Measurements from ENCODE around the gene UBA1.
A peak's percentile ranks its signal among the peaks of the same experiment; 100 is the strongest.

The UBA1 gene

GRCh38 chrX:47204970-47205369, 11.3 kb downstream of the UBA1 start:
- H3K27ac Mint-ChIP-seq: no peak overlapping the region
- H3K27me3 Mint-ChIP-seq: no peaks in the 10 kb centered on the region
- no peak overlapping the region for H3K4me3 Mint-ChIP-seq
- peaks cover 0 to 6% of the 10 kb centered on the region in 2 donors for H3K4me1 Mint-ChIP-seq
- DNase-seq (no peak), ATAC-seq (replicated peaks) (no peak)
- H3K9me3 Mint-ChIP-seq: no peaks in the 10 kb centered on the region
- peaks cover 25 to 80% of the 10 kb centered on the region in 2 donors for H3K36me3 Mint-ChIP-seq

GRCh38 chrX:47206316-47206715, 12.7 kb downstream of the UBA1 start:
- H3K36me3 Mint-ChIP-seq: peaks cover 21 to 78% of the 10 kb centered on the region in 2 donors
- H3K9me3 Mint-ChIP-seq: no peaks in the 10 kb centered on the region
- no peak for DNase-seq
- ATAC-seq (replicated peaks): no peak
- H3K27me3 Mint-ChIP-seq: no peaks in the 10 kb centered on the region
- H3K27ac Mint-ChIP-seq: no peak overlapping the region
- no peak overlapping the region for H3K4me3 Mint-ChIP-seq
- peaks cover 0 to 7% of the 10 kb centered on the region in 2 donors for H3K4me1 Mint-ChIP-seq

- DNase-seq (no peak), ATAC-seq (replicated peaks) (no peak)
- H3K9me3 Mint-ChIP-seq: no peaks in the 10 kb centered on the region
- no peak overlapping the region for H3K4me3 Mint-ChIP-seq
- H3K27ac Mint-ChIP-seq: no peak overlapping the region
- no peaks in the 10 kb centered on the region for H3K27me3 Mint-ChIP-seq
- peaks cover 0 to 8% of the 10 kb centered on the region in 2 donors for H3K4me1 Mint-ChIP-seq
- H3K36me3 Mint-ChIP-seq: peaks cover 23 to 78% of the 10 kb centered on the region in 2 donors
Observed at GRCh38 chrX:47208108-47208507, 14.5 kb downstream of the UBA1 start.

GRCh38 chrX:47209508-47210238, 16.0 kb downstream of the UBA1 start:
- H3K27ac Mint-ChIP-seq: no peak overlapping the region
- no peak overlapping the region for H3K4me3 Mint-ChIP-seq
- H3K36me3 Mint-ChIP-seq: peaks cover 26 to 75% of the 10 kb centered on the region in 2 donors
- no peaks in the 10 kb centered on the region for H3K27me3 Mint-ChIP-seq
- DNase-seq: no peak
- ATAC-seq (replicated peaks): no peak
- peaks cover 0 to 8% of the 10 kb centered on the region in 2 donors for H3K4me1 Mint-ChIP-seq
- H3K9me3 Mint-ChIP-seq: no peaks in the 10 kb centered on the region

- no peak overlapping the region for H3K27ac Mint-ChIP-seq
- H3K4me3 Mint-ChIP-seq: no peak overlapping the region
Observed at GRCh38 chrX:47210661-47211425, 17.2 kb downstream of the UBA1 start.

GRCh38 chrX:47212381-47213293, 19.0 kb downstream of the UBA1 start:
- Mint-ChIP-seq H3K9me3 (no peaks in the 10 kb centered on the region), H3K4me3 (no peak overlapping the region), H3K36me3 (peaks cover 34 to 68% of the 10 kb centered on the region in 2 donors), H3K27ac (no peak overlapping the region), H3K27me3 (no peaks in the 10 kb centered on the region), H3K4me1 (peaks cover 15 to 22% of the 10 kb centered on the region in 2 donors)
- no peak for ATAC-seq (replicated peaks)
- no peak for DNase-seq

More at GRCh38 chrX:47210661-47211425, 17.2 kb downstream of the UBA1 start:
- ATAC-seq (replicated peaks) (no peak), DNase-seq (no peak)
- Mint-ChIP-seq H3K4me1 (peaks cover 0 to 5% of the 10 kb centered on the region in 2 donors), H3K9me3 (no peaks in the 10 kb centered on the region), H3K27me3 (no peaks in the 10 kb centered on the region), H3K36me3 (peaks cover 22 to 72% of the 10 kb centered on the region in 2 donors)

- Mint-ChIP-seq H3K27ac (no peak overlapping the region), H3K4me1 (peaks cover 22 to 27% of the 10 kb centered on the region in 2 donors), H3K36me3 (peaks cover 36 to 71% of the 10 kb centered on the region in 2 donors)
Observed at GRCh38 chrX:47214435-47215077, 20.9 kb downstream of the UBA1 start.

GRCh38 chrX:47215291-47215900, 21.8 kb downstream of the UBA1 start:
- Mint-ChIP-seq H3K4me1 (peaks cover 31 to 33% of the 10 kb centered on the region in 2 donors), H3K27me3 (no peaks in the 10 kb centered on the region), H3K27ac (no peak overlapping the region), H3K9me3 (no peaks in the 10 kb centered on the region), H3K36me3 (peaks cover 36 to 70% of the 10 kb centered on the region in 2 donors), H3K4me3 (no peak overlapping the region)
- no peak for DNase-seq
- no peak for ATAC-seq (replicated peaks)

More at GRCh38 chrX:47214435-47215077, 20.9 kb downstream of the UBA1 start:
- DNase-seq: no peak
- no peaks in the 10 kb centered on the region for H3K9me3 Mint-ChIP-seq
- H3K4me3 Mint-ChIP-seq: no peak overlapping the region
- H3K27me3 Mint-ChIP-seq: no peaks in the 10 kb centered on the region
- no peak for ATAC-seq (replicated peaks)

- H3K27me3 Mint-ChIP-seq: no peaks in the 10 kb centered on the region
- DNase-seq (no peak), ATAC-seq (replicated peaks) (no peak)
- peak overlapping the region; percentile 90 to 98 for H3K4me3 Mint-ChIP-seq
- peaks cover 33 to 65% of the 10 kb centered on the region in 2 donors for H3K36me3 Mint-ChIP-seq
- peak overlapping the region; percentile 99 for H3K27ac Mint-ChIP-seq
- H3K4me1 Mint-ChIP-seq: peaks cover 38 to 41% of the 10 kb centered on the region in 2 donors
- H3K9me3 Mint-ChIP-seq: no peaks in the 10 kb centered on the region
Observed at GRCh38 chrX:47216393-47216925, 22.8 kb downstream of the UBA1 start.

- H3K9me3 Mint-ChIP-seq: no peaks in the 10 kb centered on the region
- ATAC-seq (replicated peaks): no peak
- no peaks in the 10 kb centered on the region for H3K27me3 Mint-ChIP-seq
- peak overlapping the region; percentile 99 for H3K27ac Mint-ChIP-seq
- H3K4me1 Mint-ChIP-seq: peaks cover 39 to 41% of the 10 kb centered on the region in 2 donors
- DNase-seq: no peak
- peaks cover 30 to 61% of the 10 kb centered on the region in 2 donors for H3K36me3 Mint-ChIP-seq
- peak overlapping the region; percentile 90 to 98 for H3K4me3 Mint-ChIP-seq
Observed at GRCh38 chrX:47217121-47217851, 23.7 kb downstream of the UBA1 start.

GRCh38 chrX:47217852-47218279, 24.2 kb downstream of the UBA1 start:
- Mint-ChIP-seq H3K36me3 (peaks cover 27 to 58% of the 10 kb centered on the region in 2 donors), H3K9me3 (no peaks in the 10 kb centered on the region), H3K27ac (peak overlapping the region; percentile 99), H3K4me1 (peaks cover 40 to 41% of the 10 kb centered on the region in 2 donors), H3K4me3 (peak overlapping the region; percentile 90 to 98), H3K27me3 (no peaks in the 10 kb centered on the region)
- ATAC-seq (replicated peaks) (peak; percentile 87 to 88), DNase-seq (peak; percentile 99)

- Mint-ChIP-seq H3K27me3 (no peaks in the 10 kb centered on the region), H3K9me3 (no peaks in the 10 kb centered on the region)
Observed at GRCh38 chrX:47218280-47218919, 24.8 kb downstream of the UBA1 start, which contains the start of gene CDK16. Gene CDK16 (plus strand): TSS chrX:47218681. CDS start chrX:47223558, 4,877 bp downstream.

More at GRCh38 chrX:47218280-47218919, 24.8 kb downstream of the UBA1 start, which contains the start of gene CDK16:
- H3K36me3 Mint-ChIP-seq: peaks cover 26 to 57% of the 10 kb centered on the region in 2 donors
- peaks cover 40 to 41% of the 10 kb centered on the region in 2 donors for H3K4me1 Mint-ChIP-seq
- DNase-seq: peak; percentile 87
- ATAC-seq (replicated peaks): peak; percentile 56 to 64
- peak within 1 kb of the TSS; percentile 99 for H3K27ac Mint-ChIP-seq
- peak within 1 kb of the TSS; percentile 90 to 98 for H3K4me3 Mint-ChIP-seq

All from stimulated activated naive B cell treated with anti-CD40 and anti-IgM and Interleukin-4, amounts not matched to agents 10 μg/mL and 1 μg/mL and 100 μg/mL, for 72 hours (primary cell).